ENCODE data around the gene ZNF443. TPM values are rescaled to one million over a fixed set of nuclear protein-coding genes. Genes with fewer than 3 reads are reported as not detected.
"Not testable (repeated sequence)": the region's sequence is repeated elsewhere in the genome, so short reads cannot be mapped to it uniquely, and the experiment has no call there.

ZNF443 gene
- total and polyA plus RNA-seq, 8 donors = 4.3 to 25.4 (median 17.2) TPM

DNA sequence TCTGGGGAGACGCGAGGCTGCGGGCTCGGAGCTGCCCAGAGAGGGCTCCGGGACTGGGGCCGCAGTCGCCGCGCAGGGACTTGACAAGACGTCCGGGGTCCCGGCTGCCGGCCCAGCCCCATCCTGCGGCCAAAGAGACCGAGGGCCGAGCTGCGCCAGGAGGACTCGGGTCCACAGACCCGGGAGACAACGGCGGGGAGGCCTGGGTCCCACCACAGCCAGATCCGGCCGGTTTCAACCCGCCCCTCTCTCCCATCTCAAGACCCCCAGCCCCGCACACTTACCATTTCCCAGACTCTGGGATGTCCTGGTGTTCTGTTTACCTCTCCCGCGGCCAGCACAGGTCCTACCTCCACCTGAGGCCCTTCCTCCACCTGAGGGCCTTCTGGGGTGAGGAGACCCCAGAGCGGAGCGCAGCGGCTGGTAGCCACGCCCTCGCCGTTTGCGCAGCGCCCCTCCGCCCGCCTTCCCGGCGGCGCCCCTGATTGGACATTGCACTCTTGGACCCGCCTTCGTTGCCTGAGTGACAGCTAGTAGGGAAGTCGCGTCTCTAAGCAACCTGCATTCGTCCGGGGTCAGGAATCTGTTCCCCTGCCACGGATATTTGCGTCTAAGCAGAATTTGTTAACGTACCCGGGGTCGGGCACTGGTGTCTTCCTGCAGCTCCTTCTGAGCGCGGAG lies 43.7 kb upstream of the ZNF443 start, which contains the start of gene ZNF709:
TSS of gene ZNF709 (minus strand) at position 446 of the 681 bp plus-strand sequence. CDS start at position 287, 159 bp downstream.
- Histone ChIP-seq H3K27ac (peak within 1 kb of the TSS; percentile 52 to 62), H3K36me3 (no peaks in the 10 kb centered on the region), H3K4me1 (peaks cover 6 to 26% of the 10 kb centered on the region in 2 donors), H3K27me3 (no peaks in the 10 kb centered on the region), H3K9me3 (no peaks in the 10 kb centered on the region), H3K4me3 (peak within 1 kb of the TSS; percentile 79 to 86)
- intact Hi-C loops (cut with DNase I) = no loop called here
- peak; percentile 100 for ATAC-seq
- TF ChIP-seq, protein P1, sequence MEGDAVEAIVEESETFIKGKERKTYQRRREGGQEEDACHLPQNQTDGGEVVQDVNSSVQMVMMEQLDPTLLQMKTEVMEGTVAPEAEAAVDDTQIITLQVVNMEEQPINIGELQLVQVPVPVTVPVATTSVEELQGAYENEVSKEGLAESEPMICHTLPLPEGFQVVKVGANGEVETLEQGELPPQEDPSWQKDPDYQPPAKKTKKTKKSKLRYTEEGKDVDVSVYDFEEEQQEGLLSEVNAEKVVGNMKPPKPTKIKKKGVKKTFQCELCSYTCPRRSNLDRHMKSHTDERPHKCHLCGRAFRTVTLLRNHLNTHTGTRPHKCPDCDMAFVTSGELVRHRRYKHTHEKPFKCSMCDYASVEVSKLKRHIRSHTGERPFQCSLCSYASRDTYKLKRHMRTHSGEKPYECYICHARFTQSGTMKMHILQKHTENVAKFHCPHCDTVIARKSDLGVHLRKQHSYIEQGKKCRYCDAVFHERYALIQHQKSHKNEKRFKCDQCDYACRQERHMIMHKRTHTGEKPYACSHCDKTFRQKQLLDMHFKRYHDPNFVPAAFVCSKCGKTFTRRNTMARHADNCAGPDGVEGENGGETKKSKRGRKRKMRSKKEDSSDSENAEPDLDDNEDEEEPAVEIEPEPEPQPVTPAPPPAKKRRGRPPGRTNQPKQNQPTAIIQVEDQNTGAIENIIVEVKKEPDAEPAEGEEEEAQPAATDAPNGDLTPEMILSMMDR (IDR thresholded peaks at IDR 0.05) = no peak
- DNase-seq = peak; percentile 90 to 96 (median 92)

DNA sequence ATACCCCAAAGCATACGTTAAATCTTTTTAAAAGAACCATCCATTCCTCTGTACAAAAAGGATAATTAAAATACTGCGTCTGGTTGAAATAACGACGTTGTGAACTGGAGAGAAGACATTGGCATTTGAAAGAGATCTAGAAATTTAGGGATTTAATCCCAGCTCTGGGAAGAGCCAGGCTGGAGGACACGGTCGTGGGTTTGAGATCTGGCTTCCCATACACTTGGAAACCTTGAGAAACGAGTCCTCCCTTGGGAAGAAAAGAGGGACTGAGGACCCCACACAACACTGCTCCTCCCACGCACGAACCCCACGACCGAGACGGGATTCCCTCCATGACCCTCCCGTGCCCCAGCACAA lies 43.2 kb upstream of the ZNF443 start:
- H3K4me1 ChIP-seq = peaks cover 6 to 26% of the 10 kb centered on the region in 2 donors
- no peaks in the 10 kb centered on the region for H3K36me3 ChIP-seq
- H3K27ac ChIP-seq = peak overlapping the region in 1 of 2 donors; percentile 52
- no peaks in the 10 kb centered on the region for H3K9me3 ChIP-seq
- TF ChIP-seq, protein P1 (IDR thresholded peaks at IDR 0.05) = no peak
- H3K27me3 ChIP-seq = no peaks in the 10 kb centered on the region
- H3K4me3 ChIP-seq = peak overlapping the region; percentile 79 to 86
- no peak for ATAC-seq
- DNase-seq = no peak
- intact Hi-C loops (cut with DNase I) = no loop called here

DNA sequence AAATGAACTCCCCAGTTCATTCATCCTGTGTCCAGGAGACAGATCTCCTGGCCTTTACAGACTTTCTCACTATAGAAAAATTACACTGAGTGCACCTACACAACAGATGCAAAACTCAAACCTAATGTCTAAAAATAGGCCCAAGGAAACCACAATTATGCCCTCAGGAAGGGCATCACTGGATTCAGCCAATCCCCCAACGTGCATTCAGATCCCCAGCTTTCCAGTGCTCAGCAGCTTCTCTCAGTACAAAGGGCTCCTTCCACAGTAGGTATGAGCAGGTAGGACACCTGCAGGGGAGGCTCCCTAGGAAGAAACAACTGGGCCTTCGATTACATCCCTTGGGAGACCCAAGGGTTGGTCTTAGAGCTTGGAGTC lies 41.7 kb upstream of the ZNF443 start:
- no peak for ATAC-seq
- Histone ChIP-seq H3K4me3 (no peak overlapping the region), H3K27me3 (no peaks in the 10 kb centered on the region), H3K36me3 (no peaks in the 10 kb centered on the region), H3K9me3 (no peaks in the 10 kb centered on the region), H3K27ac (no peak overlapping the region), H3K4me1 (peaks cover 6 to 26% of the 10 kb centered on the region in 2 donors)
- DNase-seq = no peak
- TF ChIP-seq, protein P1 (IDR thresholded peaks at IDR 0.05) = no peak
- intact Hi-C loops (cut with DNase I) = no loop called here

DNA sequence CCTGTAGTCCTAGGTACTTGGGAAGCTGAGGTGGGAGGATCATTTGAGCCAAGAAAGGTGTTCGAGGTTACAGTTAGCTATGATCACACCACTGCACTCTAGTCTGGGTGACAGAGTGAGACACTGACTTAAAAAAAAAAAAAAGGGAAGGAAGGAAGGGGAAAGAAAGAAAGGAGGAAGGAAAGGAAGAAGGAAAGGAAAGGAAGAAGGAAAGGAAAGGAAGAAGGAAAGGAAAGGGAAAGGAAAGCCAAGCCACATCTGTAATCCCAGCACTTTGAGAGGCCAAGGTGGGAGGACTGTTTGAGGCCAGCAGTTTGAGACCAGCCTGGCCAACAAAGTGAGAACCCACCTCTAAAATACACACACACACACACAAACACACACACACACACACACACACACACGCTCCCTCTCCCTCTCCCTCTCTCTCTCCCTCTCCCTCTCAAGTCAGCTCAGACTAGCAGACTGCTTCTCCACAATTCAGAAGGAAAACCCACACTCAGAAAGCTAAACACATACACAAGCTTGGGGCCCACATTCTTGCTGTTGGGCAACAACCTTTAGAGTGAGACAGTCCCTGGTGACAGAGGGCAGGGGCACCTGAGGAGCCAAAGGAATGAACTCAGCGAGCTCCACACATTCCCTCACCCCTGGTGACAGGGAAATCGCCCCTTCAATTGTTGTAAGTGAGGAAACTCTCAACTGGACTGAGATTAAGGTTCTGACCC lies 41.1 kb upstream of the ZNF443 start:
- Histone ChIP-seq H3K27ac (no peak overlapping the region), H3K9me3 (no peaks in the 10 kb centered on the region), H3K27me3 (no peaks in the 10 kb centered on the region), H3K4me1 (peaks cover 6 to 26% of the 10 kb centered on the region in 2 donors), H3K36me3 (no peaks in the 10 kb centered on the region), H3K4me3 (no peak overlapping the region)
- no peak for DNase-seq
- no peak for ATAC-seq
- TF ChIP-seq, protein P1 (IDR thresholded peaks at IDR 0.05) = no peak
- intact Hi-C loops (cut with DNase I) = no loop called here

DNA sequence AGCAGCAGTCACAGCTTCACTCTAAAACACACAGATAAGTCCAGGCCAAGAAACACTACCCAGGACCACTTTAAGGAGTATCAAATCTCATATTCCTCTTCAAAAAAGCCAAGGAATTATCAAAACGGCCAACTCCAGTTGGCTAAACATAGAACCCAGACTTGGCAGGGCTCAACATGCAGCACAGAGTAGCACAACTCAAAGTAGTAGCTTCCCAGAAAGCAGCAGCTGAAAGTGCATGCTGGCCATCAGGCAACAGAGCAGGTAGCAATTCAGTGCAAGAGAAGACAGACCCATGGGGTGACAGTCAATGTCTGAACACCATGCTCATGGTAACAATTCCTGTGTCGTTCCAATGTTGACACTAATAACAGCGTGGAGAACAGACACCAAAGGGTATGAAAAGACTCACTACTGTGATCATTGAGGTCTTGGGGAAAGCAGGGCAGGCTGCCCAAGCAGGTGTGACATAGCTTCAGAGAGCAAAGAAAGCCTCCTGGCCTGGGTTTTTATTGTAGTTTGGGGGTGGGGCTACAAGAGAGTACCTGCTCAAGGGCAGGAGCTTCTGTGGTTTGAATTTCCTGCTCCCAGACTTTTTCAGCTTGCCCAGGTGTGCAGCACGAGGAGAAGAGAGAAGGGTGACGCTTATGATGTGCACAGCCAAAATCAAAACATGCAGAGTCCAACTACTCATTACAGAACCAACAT lies 37.6 kb upstream of the ZNF443 start:
- ATAC-seq (no peak), DNase-seq (no peak)
- Histone ChIP-seq H3K27ac (no peak overlapping the region), H3K27me3 (no peaks in the 10 kb centered on the region), H3K36me3 (no peaks in the 10 kb centered on the region), H3K4me1 (peaks cover under 1 to 11% of the 10 kb centered on the region in 2 donors), H3K4me3 (no peak overlapping the region), H3K9me3 (peaks cover 0 to 15% of the 10 kb centered on the region in 2 donors)
- TF ChIP-seq, protein P1 (IDR thresholded peaks at IDR 0.05) = no peak
- intact Hi-C loops (cut with DNase I) = no loop called here

DNA sequence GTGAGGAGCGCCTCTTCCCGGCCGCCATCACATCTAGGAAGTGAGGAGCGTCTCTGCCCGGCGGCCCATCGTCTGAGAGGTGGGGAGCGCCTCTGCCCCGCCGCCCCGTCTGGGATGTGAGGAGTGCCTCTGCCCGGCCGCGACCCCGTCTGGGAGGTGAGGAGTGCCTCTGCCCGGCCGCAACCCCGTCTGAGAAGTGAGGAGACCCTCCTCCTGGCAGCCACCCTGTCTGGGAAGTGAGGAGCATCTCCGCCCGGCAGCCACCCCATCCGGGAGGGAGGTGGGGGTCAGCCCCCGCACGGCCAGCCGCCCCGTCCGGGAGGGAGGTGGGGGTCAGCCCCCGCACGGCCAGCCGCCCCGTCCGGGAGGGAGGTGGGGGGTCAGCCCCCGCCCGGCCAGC lies 26.8 kb upstream of the ZNF443 start:
- H3K27ac ChIP-seq; H3K4me3 ChIP-seq; DNase-seq; H3K27me3 ChIP-seq; ATAC-seq; H3K4me1 ChIP-seq; intact Hi-C loops (cut with DNase I): not testable (repeated sequence)
- H3K9me3 ChIP-seq = peaks cover 7 to 91% of the 10 kb centered on the region in 2 donors
- peaks cover 4 to 38% of the 10 kb centered on the region in 2 donors for H3K36me3 ChIP-seq
